H1 (cell line): Measurements from ENCODE around the gene TPO. TPM values are rescaled to one million over a fixed set of nuclear protein-coding genes. Genes with fewer than 3 reads are reported as not detected.

Experiments
- CTCF ChIA-PET: fragments of 300-600 bp; sonication (Branson Sonifier 250); formaldehyde crosslinking; loops from one replicate; lab custom pipeline; 2021; ENCODE audit not compliant: partially characterized antibody; lab: Charles Lee
- POLR2A ChIA-PET: fragments of 300-600 bp; sonication (Branson Sonifier 250); formaldehyde crosslinking; loops from one replicate; lab custom pipeline; 2021; ENCODE audit warnings: inconsistent platforms; ENCODE audit not compliant: partially characterized antibody; lab: Charles Lee
- DNase-seq, 2 experiments: peaks; one replicate each; pipeline versions ENCODE4 v3.0.0 to v3.0.0-alpha.2; 2010 to 2022; ENCODE audit warnings: low spot score in 2 of 2, low read depth in 1 of 2, mixed read lengths in 1 of 2
- FAIRE-seq: peaks from 2 replicates; lab custom pipeline; 2011; peaks lifted over from hg19 to GRCh38; lab: Jason Lieb, UNC
- H2AFZ ChIP-seq: 2 replicates; pipeline ENCODE4 v1.8.1; 2012; ENCODE audit warnings: low read length, inconsistent platforms
- H2AK5ac ChIP-seq: 2 replicates; pipeline ENCODE4 v1.6.1; 2013; ENCODE audit warnings: low read depth, low read length
- H2BK120ac ChIP-seq: replicated peaks from 2 replicates; pipeline ENCODE3; 2013; ENCODE audit warnings: low read depth, low read length, inconsistent platforms
- H2BK12ac ChIP-seq: 2 replicates; pipeline ENCODE4 v1.6.1; 2013; ENCODE audit warnings: low read depth, low read length
- H2BK15ac ChIP-seq: 2 replicates; pipeline ENCODE4 v1.6.1; 2013; ENCODE audit warnings: low read length
- H2BK20ac ChIP-seq: 2 replicates; pipeline ENCODE4 v1.6.1; 2013; ENCODE audit warnings: low read length
- H2BK5ac ChIP-seq: 2 replicates; pipeline ENCODE4 v1.6.1; 2013; ENCODE audit warnings: low read depth, low read length
- H3K14ac ChIP-seq: 2 replicates; pipeline ENCODE4 v1.6.1; 2013; ENCODE audit warnings: inconsistent platforms; ENCODE audit not compliant: insufficient read length
- H3K18ac ChIP-seq: 2 replicates; pipeline ENCODE4 v1.6.1; 2013; ENCODE audit warnings: low read length; ENCODE audit errors: extremely low read depth
- H3K23ac ChIP-seq: 2 replicates; pipeline ENCODE4 v1.6.1; 2013; ENCODE audit warnings: inconsistent platforms; ENCODE audit not compliant: insufficient read length
- H3K23me2 ChIP-seq: 2 replicates; pipeline ENCODE4 v1.6.1; 2013; ENCODE audit warnings: low read depth, low read length
- H3K27ac ChIP-seq: 2 replicates; pipeline ENCODE4 v1.6.1; 2011; ENCODE audit warnings: low read depth, low read length, inconsistent platforms
- H3K27me3 ChIP-seq, 4 experiments: replicated peaks in 1 of 4; 1 replicate in 1 of 4; 2 replicates in 3 of 4; pipeline versions ENCODE4 v1.6.1 to v1.8.1; 2011 to 2013; ENCODE audit warnings: low read length in 3 of 4, mild to moderate bottlenecking in 3 of 4, inconsistent platforms in 2 of 4, mixed read lengths in 2 of 4, moderate library complexity in 1 of 4; ENCODE audit not compliant: control insufficient read depth in 3 of 4, insufficient read depth in 3 of 4; ENCODE audit errors: extremely low read depth in 1 of 4
- H3K36me3 ChIP-seq, 4 experiments: 2 replicates each; pipeline versions ENCODE4 v1.6.1 to v1.8.1; 2011 to 2013; ENCODE audit warnings: mild to moderate bottlenecking in 4 of 4, low read length in 3 of 4, moderate library complexity in 2 of 4, control low read depth in 1 of 4, inconsistent platforms in 1 of 4; ENCODE audit not compliant: insufficient read depth in 4 of 4, control insufficient read depth in 2 of 4
- H3K4ac ChIP-seq: replicated peaks from 2 replicates; pipeline ENCODE3; 2013; ENCODE audit warnings: low read length, low read depth, mixed read lengths, inconsistent platforms; ENCODE audit not compliant: insufficient read length
- H3K4me1 ChIP-seq, 4 experiments: replicated peaks in 1 of 4; 1 replicate in 1 of 4; 2 replicates in 3 of 4; pipeline versions ENCODE4 v1.6.1 to v1.8.1; 2011 to 2013; ENCODE audit warnings: low read length in 3 of 4, inconsistent platforms in 2 of 4, mixed read lengths in 1 of 4; ENCODE audit not compliant: insufficient read depth in 4 of 4, control insufficient read depth in 3 of 4
- H3K4me2 ChIP-seq, 2 experiments: 2 replicates each; pipeline versions ENCODE4 v1.6.1 to v1.8.1; 2011 to 2013; ENCODE audit warnings: low read depth in 2 of 2, low read length in 2 of 2, control low read depth in 1 of 2, inconsistent platforms in 1 of 2, mild to moderate bottlenecking in 1 of 2; ENCODE audit not compliant: insufficient read depth in 1 of 2
- H3K4me3 ChIP-seq, 4 experiments: fragments of 200-600, 300-600 bp in 1 of 4; sonication (generic), shearing (Covaris generic), sonication (Bioruptor Twin) in 1 of 4; 2 replicates each; pipeline versions ENCODE4 v1.5.1 to v1.8.1; 2011 to 2016; ENCODE audit warnings: low read length in 4 of 4, low read depth in 3 of 4, control low read depth in 2 of 4, inconsistent platforms in 2 of 4, mild to moderate bottlenecking in 2 of 4, mixed read lengths in 1 of 4, moderate library complexity in 1 of 4; ENCODE audit not compliant: insufficient read depth in 2 of 4; ENCODE audit errors: extremely low read depth in 1 of 4
- H3K56ac ChIP-seq: replicated peaks from 2 replicates; pipeline ENCODE3; 2013; ENCODE audit warnings: low read depth, mild to moderate bottlenecking, mixed read lengths, low read length, inconsistent platforms; ENCODE audit not compliant: insufficient read length
- H3K79me1 ChIP-seq: 2 replicates; pipeline ENCODE4 v1.6.1; 2013; ENCODE audit warnings: low read depth, low read length, control low read depth
- H3K79me2 ChIP-seq, 2 experiments: 2 replicates each; pipeline versions ENCODE4 v1.6.1 to v1.8.1; 2012 to 2013; ENCODE audit warnings: low read length in 2 of 2, mild to moderate bottlenecking in 2 of 2, inconsistent platforms in 1 of 2; ENCODE audit not compliant: insufficient read depth in 2 of 2, control insufficient read depth in 1 of 2
- H3K9ac ChIP-seq, 4 experiments: replicated peaks in 1 of 4; 1 replicate in 1 of 4; 2 replicates in 3 of 4; pipeline versions ENCODE4 v1.6.1 to v1.8.1; 2011 to 2013; ENCODE audit warnings: low read depth in 3 of 4, low read length in 3 of 4, control low read depth in 2 of 4, mild to moderate bottlenecking in 2 of 4, moderate library complexity in 2 of 4, inconsistent platforms in 1 of 4; ENCODE audit errors: extremely low read depth in 1 of 4
- H3K9me3 ChIP-seq, 2 experiments: 2 replicates each; pipeline versions ENCODE4 v1.6.1 to v1.8.1; 2012 to 2013; ENCODE audit warnings: mild to moderate bottlenecking in 2 of 2, moderate library complexity in 2 of 2, control low read depth in 1 of 2, inconsistent platforms in 1 of 2, low read depth in 1 of 2, low read length in 1 of 2, mixed read lengths in 1 of 2; ENCODE audit not compliant: insufficient read depth in 2 of 2
- H4K20me1 ChIP-seq, 2 experiments: replicated peaks in 1 of 2; 2 replicates each; pipeline versions ENCODE3 to v1.8.1; 2011 to 2013; ENCODE audit warnings: inconsistent platforms in 2 of 2, low read length in 2 of 2, mild to moderate bottlenecking in 1 of 2; ENCODE audit not compliant: insufficient read depth in 2 of 2, control insufficient read depth in 1 of 2
- H4K5ac ChIP-seq: 2 replicates; pipeline ENCODE4 v1.6.1; 2013; ENCODE audit warnings: low read length, low read depth, mixed read lengths, inconsistent platforms; ENCODE audit not compliant: insufficient read length
- H4K8ac ChIP-seq: 2 replicates; pipeline ENCODE4 v1.8.0; 2013; ENCODE audit warnings: mild to moderate bottlenecking, moderate library complexity, low read length, inconsistent platforms; ENCODE audit not compliant: insufficient read depth; ENCODE audit errors: extremely low read depth
- H4K91ac ChIP-seq: replicated peaks from 2 replicates; pipeline ENCODE3; 2013; ENCODE audit warnings: low read length, mixed read lengths, inconsistent platforms; ENCODE audit not compliant: insufficient read length
- BCL11A ChIP-seq, 2 experiments: IDR thresholded peaks; one replicate each; pipeline ENCODE4 v1.6.1; 2011; ENCODE audit warnings: low read depth in 2 of 2, low read length in 2 of 2, mild to moderate bottlenecking in 2 of 2
- CREB1 ChIP-seq: IDR thresholded peaks from 2 replicates; pipeline ENCODE4 v1.6.1; 2012; ENCODE audit warnings: inconsistent platforms
- KDM5A ChIP-seq: fragments of 200-600 bp; IDR thresholded peaks from 2 replicates; pipeline ENCODE4 v1.7.1; 2012; ENCODE audit warnings: mild to moderate bottlenecking, low read length, inconsistent platforms, mixed read lengths
- NANOG ChIP-seq: IDR thresholded peaks from 2 replicates; pipeline ENCODE4 v1.6.1; 2011; ENCODE audit warnings: low read length, low read depth, mild to moderate bottlenecking, inconsistent platforms; ENCODE audit not compliant: insufficient read depth, poor library complexity, severe bottlenecking
- RBBP5 ChIP-seq: IDR thresholded peaks from 2 replicates; pipeline ENCODE4 v1.7.1; 2012; ENCODE audit warnings: low read depth, mild to moderate bottlenecking, inconsistent platforms, low read length, moderate library complexity, borderline replicate concordance
- SIX5 ChIP-seq: IDR thresholded peaks from 2 replicates; pipeline ENCODE4 v1.6.1; 2011; ENCODE audit warnings: mild to moderate bottlenecking, low read depth, low read length
- SP4 ChIP-seq: IDR thresholded peaks from 2 replicates; pipeline ENCODE4 v1.6.1; 2012; ENCODE audit warnings: low read length, inconsistent platforms
- TAF7 ChIP-seq: optimal IDR thresholded peaks from 2 replicates; pipeline ENCODE3; 2011; ENCODE audit warnings: low read depth, mild to moderate bottlenecking, inconsistent platforms, low read length, moderate library complexity, borderline replicate concordance
- TEAD4 ChIP-seq: IDR thresholded peaks from 2 replicates; pipeline ENCODE4 v1.6.1; 2012; ENCODE audit warnings: low read depth, low read length, inconsistent platforms, mixed read lengths
- WGBS, 2 experiments: shearing (Covaris generic) in 1 of 2; methylation state at CpG; one replicate each; pipeline versions ENCODE4 v1.1.6 to v1.1.7; 2013 to 2015; ENCODE audit warnings: low lambda C conversion rate in 2 of 2, mixed read lengths in 2 of 2, inconsistent platforms in 1 of 2, low coverage in 1 of 2, missing lambda C conversion rate in 1 of 2; ENCODE audit not compliant: insufficient replicate concordance in 2 of 2, insufficient coverage in 1 of 2, insufficient read length in 1 of 2; ENCODE audit errors: extremely low coverage in 1 of 2, missing lambda C conversion rate in 1 of 2; 5-methylcytosine and 5-hydroxymethylcytosine counted together
- polyA plus RNA-seq, 7 experiments: library from polyadenylated mRNA; depleted of rRNA in 3 of 7; stranded (reverse) in 5 of 7; unstranded in 2 of 7; fragments of >200 nt in 5 of 7; fragments of 200-250 nt in 2 of 7; gene quantifications; 1 replicate in 5 of 7; 2 replicates in 1 of 7; 4 replicates in 1 of 7; pipeline versions ENCODE4 v1.2.1 to v1.2.3, GENCODE V29; 2011 to 2013; ENCODE audit warnings: missing spikeins in 2 of 7, mixed read lengths in 2 of 7
- total RNA-seq: library from RNA; stranded (reverse); fragmentation: NEBNext Ultra II Directional; extraction: Animal tissue kit (Norgen Biotek cat#: 25700); gene quantifications from 2 replicates; pipeline ENCODE4 v1.2.1, GENCODE V29; 2021

The TPO gene
- total and polyA plus RNA-seq, 2 of the 8 experiments (the other 6 are each of a cell fraction or from before 2014, with no cell fraction given): not detected

DNA sequence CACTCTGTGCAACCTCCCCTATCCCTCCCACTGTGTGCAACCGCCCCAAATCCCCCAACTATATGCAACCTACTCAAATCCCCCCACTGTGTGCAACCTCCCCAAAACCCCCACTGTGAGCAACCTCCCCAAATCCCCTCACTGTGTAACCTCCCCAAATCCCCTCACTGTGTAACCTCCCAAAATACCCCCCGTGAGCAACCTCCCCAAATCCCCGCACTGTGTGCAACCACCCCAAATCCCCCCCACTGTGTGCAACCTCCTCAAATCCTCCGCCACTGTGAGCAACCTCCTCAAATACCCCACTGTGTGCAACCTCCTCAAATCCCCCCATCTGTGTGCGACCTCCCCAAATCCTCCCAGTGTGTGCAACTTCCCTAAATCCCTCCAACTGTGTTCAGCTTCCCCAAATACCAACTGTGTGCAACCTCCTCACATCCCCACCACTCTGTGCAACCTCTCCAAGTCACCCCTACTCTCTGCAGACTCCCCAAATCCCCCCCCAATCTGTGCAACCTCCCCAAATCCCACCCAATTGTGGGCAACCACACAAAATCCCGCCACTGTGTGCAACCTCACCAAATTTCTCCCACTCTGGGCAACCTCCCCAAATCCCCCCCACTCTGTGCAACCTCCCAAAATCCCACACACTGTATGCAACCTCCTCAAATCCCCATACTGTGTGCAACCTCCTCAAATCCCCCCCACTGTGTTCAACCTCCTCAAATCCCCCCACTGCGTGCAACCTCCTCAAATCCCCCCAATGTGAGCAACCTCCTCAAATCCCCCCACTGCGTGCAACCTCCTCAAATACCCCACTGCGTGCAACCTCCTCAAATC lies 114.1 kb downstream of the TPO start:
- no peak overlapping the region for H3K14ac ChIP-seq
- no peak overlapping the region for H2AFZ ChIP-seq
- no peak overlapping the region; the same call in 1 of the 2 replicates for H3K18ac ChIP-seq
- WGBS, 2 experiments: 88% methylated on average over 6 of the region's 9 CpGs; no CpG with 5 or more reads in 1 of the 2 experiments
- H3K27ac ChIP-seq: no peak overlapping the region
- H3K9me3 ChIP-seq: no peaks in the 10 kb centered on the region
- ChIA-PET POLR2A (no interaction called here), CTCF (interaction anchor here (0.7 kb wide), 1 partner anchor 134 kb away, joined by 4 read pairs; no protein-coding TSS in a partner anchor)
- no peak overlapping the region for H3K9ac ChIP-seq
- H2BK12ac ChIP-seq: no peak overlapping the region
- H4K8ac ChIP-seq: no peak overlapping the region
- H3K4me1 ChIP-seq: no peaks in the 10 kb centered on the region
- H2BK120ac ChIP-seq: no peak overlapping the region
- no peak overlapping the region for H3K23ac ChIP-seq
- no peaks in the 10 kb centered on the region for H3K79me1 ChIP-seq
- H3K4me2 ChIP-seq: no peak overlapping the region
- no peak overlapping the region for H2AK5ac ChIP-seq
- H2BK5ac ChIP-seq: no peak overlapping the region
- FAIRE-seq (no peak), DNase-seq (no peak)
- no peaks in the 10 kb centered on the region for H3K27me3 ChIP-seq
- H2BK20ac ChIP-seq: no peak overlapping the region
- no peak overlapping the region for H2BK15ac ChIP-seq
- peaks cover 0 to 1% of the 10 kb centered on the region in 2 experiments for H4K20me1 ChIP-seq
- no peaks in the 10 kb centered on the region for H3K36me3 ChIP-seq
- no peaks in the 10 kb centered on the region for H3K79me2 ChIP-seq
- H3K4ac ChIP-seq: no peak overlapping the region
- no peaks in the 10 kb centered on the region; the same call in 1 of the 2 replicates for H3K23me2 ChIP-seq
- no peak overlapping the region for H4K91ac ChIP-seq
- no peak overlapping the region for H3K56ac ChIP-seq
- H4K5ac ChIP-seq: no peak overlapping the region
- H3K4me3 ChIP-seq: no peak overlapping the region
- TF ChIP-seq TEAD4 (no peak), SP4 (no peak), KDM5A (no peak), NANOG (no peak), BCL11A (IDR thresholded peaks at IDR 0.05; ENCODE audit: low read depth in 2 of 2, low read length in 2 of 2) (no peak), RBBP5 (no peak), CREB1 (no peak), SIX5 (no peak), TAF7 (no peak)
